Endodermal cell (in vitro differentiated cells): ENCODE measurements around the gene SMPX. TPM values are rescaled to one million over a fixed set of nuclear protein-coding genes. Genes with fewer than 3 reads are reported as not detected.

Experiments
- DNase-seq: peaks from one replicate; pipeline ENCODE4 v3.0.0-alpha.2; 2017
- H3K27ac ChIP-seq: 2 replicates; pipeline ENCODE4 v1.5.1; 2013; ENCODE audit warnings: mild to moderate bottlenecking, low read depth, low read length, moderate library complexity
- H3K27me3 ChIP-seq: 2 replicates; pipeline ENCODE4 v1.6.1; 2013; ENCODE audit warnings: mild to moderate bottlenecking, low read length, moderate library complexity; ENCODE audit not compliant: insufficient read depth, control insufficient read depth, poor library complexity, severe bottlenecking
- H3K36me3 ChIP-seq: 2 replicates; pipeline ENCODE4 v1.7.0; 2013; ENCODE audit warnings: mild to moderate bottlenecking, low read length, moderate library complexity; ENCODE audit not compliant: control insufficient read depth, insufficient read depth
- H3K4me1 ChIP-seq: one replicate; pipeline ENCODE4 v1.7.0; 2013; ENCODE audit warnings: low read length; ENCODE audit not compliant: control insufficient read depth, insufficient read depth
- H3K4me3 ChIP-seq: 2 replicates; pipeline ENCODE4 v1.5.1; 2013; ENCODE audit warnings: mild to moderate bottlenecking, low read length, moderate library complexity
- H3K9ac ChIP-seq: 2 replicates; pipeline ENCODE4 v1.6.1; 2013; ENCODE audit warnings: mild to moderate bottlenecking, low read length, moderate library complexity; ENCODE audit not compliant: poor library complexity, severe bottlenecking; ENCODE audit errors: extremely low read depth
- H3K9me3 ChIP-seq: 2 replicates; pipeline ENCODE4 v1.6.1; 2013; ENCODE audit warnings: mild to moderate bottlenecking, low read length, moderate library complexity; ENCODE audit not compliant: control insufficient read depth
- H3K27ac Mint-ChIP-seq: 2 replicates; pipeline ENCODE4 v1.8.0; 2020; ENCODE audit warnings: mixed read lengths
- H3K27me3 Mint-ChIP-seq: 2 replicates; pipeline ENCODE4 v1.8.0; 2021; ENCODE audit warnings: mild to moderate bottlenecking, mixed read lengths; ENCODE audit not compliant: insufficient read depth
- H3K36me3 Mint-ChIP-seq: 2 replicates; pipeline ENCODE4 v1.8.0; 2020; ENCODE audit warnings: low read depth, mixed read lengths
- H3K4me1 Mint-ChIP-seq: 2 replicates; pipeline ENCODE4 v1.8.0; 2020; ENCODE audit warnings: mixed read lengths
- H3K4me3 Mint-ChIP-seq: 2 replicates; pipeline ENCODE4 v1.8.0; 2020; ENCODE audit warnings: mild to moderate bottlenecking, moderate library complexity, mixed read lengths
- H3K9me3 Mint-ChIP-seq: 2 replicates; pipeline ENCODE4 v1.8.0; 2020; ENCODE audit warnings: mild to moderate bottlenecking, mixed read lengths
- CTCF ChIP-seq: fragments of 200-600 bp; sonication (generic); conservative IDR thresholded peaks from 2 replicates; pipeline ENCODE4 v1.5.0; 2021; ENCODE audit warnings: antibody characterized with exemption, mild to moderate bottlenecking
- WGBS, 2 experiments: methylation state at CpG; one replicate each; pipeline versions ENCODE4 v1.1.5 to v1.1.7; 2013; ENCODE audit warnings: missing lambda C conversion rate in 2 of 2, mixed read lengths in 1 of 2; ENCODE audit not compliant: insufficient coverage in 1 of 2, insufficient read length in 1 of 2; 5-methylcytosine and 5-hydroxymethylcytosine counted together
- total RNA-seq, 2 donors: library from RNA; stranded (reverse); fragmentation: NEBNext Ultra II Directional in 1 of 2; extraction: Animal tissue kit (Norgen Biotek cat#: 25700) in 1 of 2; gene quantifications; 2 replicates in 1 of 2; 3 replicates in 1 of 2; pipeline ENCODE4 v1.2.1, GENCODE V29; 2021

Gene SMPX
- total RNA-seq, 2 donors from 2014 or later = 0.31 TPM; not detected in 1

- H3K27me3 Mint-ChIP-seq = no peaks in the 10 kb centered on the region
- DNase-seq = no peak
- Histone ChIP-seq H3K27ac (no peak overlapping the region), H3K4me3 (no peak overlapping the region), H3K9ac (no peak overlapping the region), H3K9me3 (no peaks in the 10 kb centered on the region), H3K36me3 (no peaks in the 10 kb centered on the region), H3K4me1 (no peaks in the 10 kb centered on the region), H3K27me3 (no peaks in the 10 kb centered on the region)
- no peak for TF ChIP-seq CTCF
- no peaks in the 10 kb centered on the region for H3K36me3 Mint-ChIP-seq
- H3K27ac Mint-ChIP-seq = no peak overlapping the region
- H3K4me1 Mint-ChIP-seq = peaks cover 4% of the 10 kb centered on the region
- WGBS, 2 experiments = 98 to 100% methylated on average over 1 to 3 of the region's 4 CpGs
- H3K4me3 Mint-ChIP-seq = no peak overlapping the region
- no peaks in the 10 kb centered on the region for H3K9me3 Mint-ChIP-seq
Measured at GRCh38 chrX:21698272-21698671, 59.6 kb downstream of the SMPX start.

GRCh38 chrX:21691512-21692018, 66.4 kb downstream of the SMPX start:
- Mint-ChIP-seq H3K27ac (no peak overlapping the region), H3K4me1 (no peaks in the 10 kb centered on the region), H3K36me3 (no peaks in the 10 kb centered on the region), H3K9me3 (no peaks in the 10 kb centered on the region), H3K4me3 (no peak overlapping the region), H3K27me3 (no peaks in the 10 kb centered on the region)
- no peak overlapping the region for H3K27ac ChIP-seq
- no peaks in the 10 kb centered on the region for H3K36me3 ChIP-seq
- no peak for TF ChIP-seq CTCF
- H3K4me1 ChIP-seq = no peaks in the 10 kb centered on the region
- no peaks in the 10 kb centered on the region for H3K9me3 ChIP-seq
- H3K4me3 ChIP-seq = no peak overlapping the region
- no peak for DNase-seq
- 98% methylated on average over 3 of the region's 3 CpGs; no CpG with 5 or more reads in 1 of the 2 experiments for WGBS, 2 experiments
- no peaks in the 10 kb centered on the region for H3K27me3 ChIP-seq
- H3K9ac ChIP-seq = no peak overlapping the region

- H3K4me3 Mint-ChIP-seq = no peak overlapping the region
- no peaks in the 10 kb centered on the region for H3K4me1 ChIP-seq
- TF ChIP-seq CTCF = no peak
- no peaks in the 10 kb centered on the region for H3K27me3 Mint-ChIP-seq
- no peaks in the 10 kb centered on the region for H3K27me3 ChIP-seq
- H3K9me3 ChIP-seq = no peaks in the 10 kb centered on the region
- H3K27ac ChIP-seq = no peak overlapping the region
- H3K4me1 Mint-ChIP-seq = no peaks in the 10 kb centered on the region
- no peak overlapping the region for H3K4me3 ChIP-seq
- no peaks in the 10 kb centered on the region for H3K36me3 Mint-ChIP-seq
- H3K27ac Mint-ChIP-seq = no peak overlapping the region
- H3K9ac ChIP-seq = no peak overlapping the region
- WGBS, 2 experiments = 100% methylated on average over 1 of the region's 1 CpG; no CpG with 5 or more reads in 1 of the 2 experiments
- no peak for DNase-seq
- H3K36me3 ChIP-seq = no peaks in the 10 kb centered on the region
- H3K9me3 Mint-ChIP-seq = no peaks in the 10 kb centered on the region
Measured at GRCh38 chrX:21683941-21684340, 74.0 kb downstream of the SMPX start.
